GM15510 (cell line): ENCODE measurements around the gene CYSTM1.

Experiments used
- POLR2A ChIP-seq: IDR thresholded peaks from 3 replicates; pipeline ENCODE4 v1.6.1; 2011; ENCODE audit warnings: borderline replicate concordance; ENCODE audit not compliant: insufficient read length; ENCODE audit errors: extremely low read depth

CYSTM1 gene

DNA sequence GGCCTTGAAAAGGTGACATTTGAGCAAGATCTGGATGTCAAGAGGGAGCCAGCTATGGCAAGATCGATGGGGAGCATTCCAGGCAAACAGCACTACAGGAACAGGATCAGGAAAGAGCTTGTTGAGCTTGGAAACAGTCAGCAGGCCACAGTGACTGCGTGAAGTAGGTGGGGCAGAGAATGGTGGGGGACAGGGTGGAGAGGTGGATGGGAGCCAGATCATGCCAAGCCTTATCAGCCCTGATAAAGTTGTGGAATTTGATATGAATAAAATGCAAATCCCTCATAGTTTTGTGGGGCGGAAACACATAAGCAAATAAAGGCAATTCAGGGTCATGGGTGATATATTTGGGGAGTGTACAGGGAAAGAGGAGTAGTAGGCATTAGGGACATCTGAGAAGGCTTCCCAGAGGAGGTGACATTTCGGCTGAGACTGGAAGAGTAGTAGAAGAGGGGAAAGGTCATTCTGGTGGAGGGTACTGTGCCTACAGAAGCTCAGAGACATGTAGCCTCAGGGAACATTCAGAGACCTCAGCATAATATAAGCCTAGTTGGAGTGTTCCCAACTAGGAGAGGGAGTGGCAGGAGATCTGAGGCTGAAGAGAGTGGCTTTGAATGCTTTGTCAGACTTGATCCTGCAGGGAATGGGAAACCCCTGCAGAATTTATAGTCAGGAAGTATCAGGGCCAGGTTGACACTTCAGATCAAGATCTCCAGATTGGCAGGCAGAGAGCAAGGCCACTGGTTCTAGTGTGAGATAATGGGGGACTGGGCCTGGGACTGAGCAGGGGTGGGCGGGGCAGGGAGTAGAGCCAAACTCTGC is 9.7 kb upstream of the CYSTM1 start:
- TF ChIP-seq POLR2A = no peak

DNA sequence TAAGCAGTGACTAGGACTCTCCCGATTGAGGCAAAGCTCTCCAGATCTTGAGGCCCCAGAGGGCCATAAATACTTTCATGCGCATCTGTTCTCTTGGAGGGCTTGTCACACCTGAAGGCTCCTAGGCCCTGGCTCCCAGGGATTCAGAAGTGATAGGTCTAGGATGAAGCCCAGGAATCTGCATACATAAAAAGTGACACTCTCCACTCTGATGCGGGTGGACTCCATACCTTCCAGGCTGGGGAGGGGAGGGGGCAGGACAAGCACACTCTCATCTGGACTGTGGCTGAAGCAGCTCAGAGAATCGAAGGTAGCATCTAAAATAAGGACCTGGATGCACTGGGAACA is 9.1 kb upstream of the CYSTM1 start:
- no peak for TF ChIP-seq POLR2A

DNA sequence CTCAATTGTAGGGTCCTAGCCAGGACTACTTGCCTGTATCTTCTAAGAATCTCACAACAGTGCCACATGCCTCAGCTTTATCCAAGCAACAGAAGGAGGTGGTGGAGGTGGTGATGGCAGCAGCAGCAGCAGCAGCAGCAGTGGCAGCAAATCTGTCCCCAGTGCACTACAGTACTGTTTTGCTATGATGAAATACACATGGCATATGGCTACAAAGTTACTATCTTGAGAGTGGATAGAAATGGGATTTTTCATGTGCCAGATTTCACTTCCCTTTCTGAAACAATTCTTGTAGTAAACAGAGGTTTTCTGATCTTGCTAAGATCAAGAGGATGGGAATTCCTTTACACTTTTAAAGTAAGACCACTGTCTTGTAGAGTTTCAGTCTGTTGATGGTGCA is 8.1 kb upstream of the CYSTM1 start:
- no peak for TF ChIP-seq POLR2A

DNA sequence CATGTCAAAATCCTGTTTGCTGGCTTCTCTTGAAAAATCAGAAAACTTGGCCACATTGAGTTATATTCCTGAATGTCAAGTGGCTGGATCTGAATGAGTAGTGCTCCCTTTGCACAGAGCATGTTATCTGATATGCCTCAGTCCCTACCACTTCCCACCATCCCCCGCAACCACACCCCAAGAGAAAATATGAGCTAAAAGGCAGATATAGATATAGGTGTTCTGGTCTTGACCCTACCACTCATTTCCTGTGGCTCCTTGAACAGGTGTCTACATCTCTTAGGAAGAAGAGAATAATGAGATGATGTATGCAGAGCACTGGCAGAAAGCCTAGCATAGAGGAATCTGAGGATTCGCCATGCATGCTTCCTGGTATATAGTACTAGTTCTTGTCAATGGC is 6.6 kb upstream of the CYSTM1 start:
- no peak for TF ChIP-seq POLR2A

DNA sequence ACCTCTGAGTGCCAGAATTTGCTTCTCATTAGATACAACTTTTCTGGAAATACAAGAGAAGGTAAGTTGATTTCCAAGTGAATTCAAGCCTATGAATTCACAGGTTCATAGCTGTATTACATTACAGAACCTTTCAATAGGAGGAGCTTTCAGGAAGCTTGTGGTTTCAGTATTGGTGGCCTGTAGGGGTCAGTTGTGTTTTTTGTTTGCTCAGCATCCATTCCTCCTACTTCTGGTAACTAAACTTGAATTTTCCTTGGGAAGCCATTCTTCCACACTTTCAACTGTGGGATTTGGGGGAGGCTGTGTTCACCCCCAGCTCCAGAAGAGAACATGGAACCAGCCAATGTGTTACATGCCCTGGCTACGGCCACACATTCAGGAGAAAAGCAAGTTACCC is 5.6 kb upstream of the CYSTM1 start:
- TF ChIP-seq POLR2A = no peak

DNA sequence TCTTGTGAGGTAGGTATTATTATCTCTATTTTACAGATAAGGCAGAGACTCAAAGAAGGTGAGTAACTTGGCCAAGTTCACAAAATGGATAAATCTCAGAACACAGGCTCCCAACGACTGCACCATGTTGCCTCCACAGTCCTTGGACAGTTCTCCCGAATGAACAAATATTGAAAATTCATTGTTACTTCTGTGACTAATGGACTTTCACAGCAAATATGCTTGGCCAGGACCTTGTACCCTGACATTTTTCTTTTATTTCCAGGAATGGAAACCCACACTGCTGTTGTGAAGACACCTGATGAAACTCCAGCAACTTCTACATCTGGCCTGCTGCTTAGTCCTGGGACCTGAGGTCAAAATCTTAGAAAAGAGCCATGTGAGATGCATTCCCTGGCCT is 2.5 kb upstream of the CYSTM1 start:
- TF ChIP-seq POLR2A = no peak

DNA sequence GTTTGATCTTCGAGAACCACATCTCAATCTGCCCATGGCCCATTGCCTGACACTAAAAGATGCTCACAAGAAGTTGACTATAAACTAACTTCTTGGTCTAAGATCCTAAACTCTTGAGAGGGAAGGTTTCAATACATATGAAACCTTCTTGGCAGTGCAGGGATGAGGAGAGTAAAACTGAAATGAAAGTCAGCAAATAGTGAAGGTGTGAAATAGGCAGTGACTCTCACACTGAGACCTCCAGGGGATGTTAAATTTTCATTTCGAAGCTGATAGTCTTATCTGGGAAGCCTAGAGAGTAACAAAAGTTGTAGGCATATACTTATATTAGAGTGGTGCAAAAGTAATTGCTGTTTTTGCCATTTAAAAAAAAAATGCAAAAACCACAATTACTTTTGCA is 974 bp upstream of the CYSTM1 start:
- TF ChIP-seq POLR2A = no peak

DNA sequence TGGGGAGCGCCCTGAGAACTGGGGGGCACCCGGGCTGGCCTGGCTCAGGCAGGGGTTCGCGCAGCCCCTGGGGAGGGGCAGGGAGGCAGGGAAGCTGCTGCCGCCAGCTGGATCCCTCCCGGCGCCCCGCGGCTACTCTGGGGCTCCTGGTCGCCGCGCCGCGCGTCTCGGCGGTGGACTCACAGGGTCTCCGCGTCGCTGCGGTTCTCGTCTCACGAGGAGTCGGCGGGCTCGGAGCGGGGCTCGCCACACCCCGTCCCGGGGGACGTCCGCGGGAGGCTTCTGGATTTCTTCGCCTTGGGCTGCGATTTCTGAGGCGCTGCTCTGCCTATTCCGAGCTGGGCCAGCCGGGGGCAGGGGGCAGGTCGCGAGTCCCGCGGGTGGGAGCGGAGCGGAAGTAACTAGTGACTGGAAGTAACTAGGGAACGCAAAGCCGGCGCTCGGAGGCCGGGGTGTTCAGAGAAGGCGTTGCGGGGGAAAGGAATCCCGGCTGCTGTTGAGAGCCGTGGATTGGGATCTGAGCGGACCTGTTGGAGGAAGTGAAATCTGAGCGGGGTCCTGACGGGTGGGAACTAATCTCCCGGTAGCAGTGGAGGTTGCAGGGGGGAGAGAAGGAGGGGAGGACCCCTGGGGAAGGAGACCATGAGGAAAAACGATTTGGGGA is 511 bp downstream of the CYSTM1 start:
- no peak for TF ChIP-seq POLR2A

DNA sequence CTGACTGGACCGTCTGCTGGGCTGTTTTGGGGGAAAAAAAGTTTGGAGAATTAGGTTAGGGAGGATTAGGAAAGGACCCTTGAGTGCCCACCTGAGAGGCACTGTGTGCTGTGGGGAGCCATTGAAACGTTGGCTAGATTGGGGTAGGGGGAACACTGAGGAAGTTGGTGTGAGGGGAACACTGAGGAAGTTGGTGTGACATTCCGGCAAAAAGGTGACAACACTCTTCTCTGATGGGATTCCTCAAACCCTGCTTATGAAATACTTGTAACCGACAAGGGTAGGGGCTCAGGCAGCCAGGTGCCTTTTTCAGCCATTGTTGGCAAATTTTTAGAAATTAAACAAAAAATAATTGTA is 1.0 kb downstream of the CYSTM1 start:
- no peak for TF ChIP-seq POLR2A

DNA sequence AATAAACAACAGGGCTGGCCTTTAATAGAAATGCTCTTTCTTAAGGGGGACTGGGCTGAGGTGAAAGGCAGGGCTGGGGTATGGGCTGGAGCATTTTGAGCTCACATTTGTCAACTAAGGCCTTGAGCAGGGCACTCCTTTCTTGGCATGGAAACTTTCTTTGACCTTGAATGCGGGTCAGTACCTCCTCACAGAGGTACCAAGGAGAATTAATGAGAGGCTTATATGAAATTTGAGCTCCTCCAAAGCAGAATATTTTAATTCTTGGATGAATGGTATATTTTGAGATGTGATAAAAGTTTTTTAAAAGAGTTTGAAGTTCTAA is 3.1 kb downstream of the CYSTM1 start:
- TF ChIP-seq POLR2A = no peak

DNA sequence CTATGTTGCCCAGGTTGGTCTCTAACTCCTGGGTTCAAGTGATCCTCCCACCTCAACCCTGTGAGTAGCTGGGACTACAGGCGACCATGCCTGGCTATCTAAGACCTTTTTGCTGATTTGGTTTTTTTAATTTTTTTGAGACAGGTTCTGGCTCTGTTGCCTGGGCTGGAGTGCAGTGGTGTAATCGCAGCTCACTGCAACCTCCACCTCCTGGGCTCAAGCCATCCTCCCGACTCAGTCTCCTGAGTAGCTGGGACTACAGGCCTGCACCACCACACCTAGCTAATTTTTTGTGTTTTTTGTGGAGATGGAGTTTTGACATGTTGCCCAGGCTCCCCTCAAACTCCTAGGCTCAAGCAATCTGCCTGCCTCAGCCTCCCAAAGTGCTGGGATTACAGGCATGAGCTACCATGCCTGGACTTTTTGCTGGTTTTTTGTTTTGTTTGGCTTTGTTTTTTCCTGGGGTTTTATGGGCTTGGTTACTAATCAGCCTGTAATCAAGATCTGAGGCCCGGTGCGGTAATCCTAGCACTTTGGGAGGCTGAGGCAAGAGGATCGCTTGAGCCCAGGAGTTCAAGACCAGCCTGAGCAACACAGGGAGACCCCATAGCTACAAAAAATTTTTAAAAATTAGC is 3.6 kb downstream of the CYSTM1 start:
- TF ChIP-seq POLR2A = no peak

DNA sequence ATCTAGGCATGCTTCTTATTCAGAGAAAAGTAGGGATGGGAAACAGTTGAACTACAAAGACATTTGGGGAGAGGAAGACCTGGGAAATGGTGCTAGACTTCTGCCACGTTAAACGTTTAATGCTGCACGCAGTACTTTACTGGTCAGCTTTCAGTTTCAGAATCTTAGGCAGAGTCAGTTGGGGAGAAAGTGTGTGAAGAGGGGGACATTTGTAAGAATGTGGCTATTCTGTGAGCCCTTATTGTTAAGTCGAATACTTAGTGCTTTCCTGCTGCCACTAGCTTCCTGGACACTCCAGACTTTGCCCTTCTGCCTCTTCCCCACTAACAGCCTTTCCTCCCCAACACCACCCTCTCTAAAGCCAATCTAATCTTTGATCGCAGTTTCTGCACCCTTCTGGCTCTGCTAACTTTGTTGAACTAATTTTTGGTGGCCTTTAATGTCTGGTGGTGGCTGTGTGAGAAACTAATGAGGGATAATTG is 6.1 kb downstream of the CYSTM1 start:
- TF ChIP-seq POLR2A = no peak

DNA sequence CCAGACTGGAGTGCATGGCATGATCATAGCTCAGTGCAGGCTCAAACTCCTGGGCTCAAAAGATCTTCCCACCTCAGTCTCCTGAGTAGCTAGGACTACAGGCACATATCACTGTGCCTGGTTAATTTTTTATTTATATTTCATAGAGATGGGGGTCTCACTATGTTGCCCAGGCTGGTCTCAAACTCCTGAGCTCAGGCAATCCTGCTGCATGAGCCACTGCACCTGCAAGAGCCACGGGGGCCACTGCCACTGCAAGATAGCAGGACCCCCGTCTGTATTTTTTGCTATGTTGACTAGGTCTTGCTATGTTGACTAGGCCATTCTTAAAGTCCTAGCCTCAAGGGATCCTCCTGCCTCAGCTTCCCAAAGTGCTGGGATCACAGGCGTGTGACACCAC is 6.5 kb downstream of the CYSTM1 start:
- no peak for TF ChIP-seq POLR2A

DNA sequence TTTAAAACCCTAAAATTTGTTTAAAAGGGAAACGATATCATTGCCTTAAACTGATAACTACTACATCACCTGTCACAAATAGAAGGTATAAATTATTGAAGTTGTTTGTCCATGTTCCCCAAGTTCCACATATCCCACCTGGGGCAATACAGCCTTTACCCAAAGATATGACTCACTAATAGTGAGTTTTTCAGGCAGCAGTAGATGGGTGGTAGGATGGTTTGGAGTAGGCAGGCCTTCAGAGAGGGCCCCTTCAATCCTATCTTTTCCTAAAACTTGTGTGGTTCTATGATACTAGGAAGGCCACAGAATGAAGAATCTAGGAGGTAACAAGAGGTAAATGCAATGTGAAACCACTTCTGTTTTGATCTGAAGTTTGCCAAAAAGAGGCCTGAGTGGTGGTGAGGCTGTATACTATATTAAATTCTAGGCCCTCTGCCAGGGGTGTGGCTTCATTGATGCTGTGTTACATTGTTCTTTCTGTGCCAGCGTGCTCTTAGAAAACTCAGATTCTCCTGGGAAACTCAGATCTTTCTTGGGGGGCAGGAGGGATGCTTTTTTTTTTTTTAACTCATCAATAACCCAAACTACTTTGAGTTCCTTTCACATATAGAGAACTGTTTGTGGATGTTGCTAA is 7.2 kb downstream of the CYSTM1 start:
- no peak for TF ChIP-seq POLR2A

DNA sequence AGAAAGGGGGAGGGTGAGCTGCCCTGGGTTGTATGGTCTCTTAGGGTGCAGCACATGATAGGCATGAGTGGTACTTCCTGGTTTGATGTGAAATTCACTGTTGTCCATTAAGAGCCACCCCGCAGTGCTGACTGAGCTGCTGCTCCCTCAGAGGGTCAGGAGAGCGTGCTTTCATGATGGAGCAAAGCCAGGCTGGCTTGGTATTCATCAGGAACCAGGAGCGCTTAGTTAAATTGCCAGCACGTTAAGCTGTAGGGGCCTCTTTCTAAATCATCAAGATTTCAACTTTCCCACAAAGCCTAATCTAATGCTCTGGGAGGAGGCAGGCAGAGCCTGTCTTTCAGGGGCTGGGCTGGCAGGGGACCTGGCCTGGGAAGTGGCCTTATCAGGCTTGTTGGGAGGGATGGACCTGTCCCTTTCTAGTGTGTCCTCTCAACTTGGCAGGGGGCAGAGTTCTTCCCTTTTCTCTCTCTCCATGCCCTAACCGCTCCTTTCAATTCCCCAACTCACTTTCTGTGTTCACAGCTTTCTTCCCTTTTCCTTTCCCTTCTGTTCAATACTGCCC is 7.9 kb downstream of the CYSTM1 start:
- no peak for TF ChIP-seq POLR2A
